ENCODE data around the gene CFAP77.

GRCh38 chr9:132489536-132489935 is 79.5 kb downstream of the CFAP77 start:
- no peak for TF ChIP-seq ARNT (IDR thresholded peaks at IDR 0.05)
- TF ChIP-seq NFRKB (IDR thresholded peaks at IDR 0.05) = no peak

Measured in HEK293T (cell line).